Measurements from ENCODE around the gene RNGTT.

RNGTT gene

GRCh38 chr6:88899569-88900316 is 63.7 kb downstream of the RNGTT start:
- Histone ChIP-seq H3K36me3 (ENCODE audit: insufficient read depth, low read length) (no peaks in the 10 kb centered on the region), H3K4me1 (ENCODE audit: insufficient read depth, low read length) (no peaks in the 10 kb centered on the region), H3K27ac (ENCODE audit: low read depth, low read length) (no peak overlapping the region), H3K9me3 (ENCODE audit: low read length) (no peaks in the 10 kb centered on the region), H3K27me3 (ENCODE audit: control insufficient read depth in 1 of 2, insufficient read depth in 2 of 2, low read length in 2 of 2) (no peaks in the 10 kb centered on the region), H3K4me3 (ENCODE audit: low read depth in 1 of 2, low read length in 2 of 2) (no peak overlapping the region), H3K9ac (ENCODE audit: low read length) (no peak overlapping the region)

GRCh38 chr6:88895911-88896310 is 67.5 kb downstream of the RNGTT start:
- H3K9me3 ChIP-seq (ENCODE audit: low read length): no peaks in the 10 kb centered on the region
- H3K36me3 ChIP-seq (ENCODE audit: insufficient read depth, low read length): no peaks in the 10 kb centered on the region
- H3K27me3 ChIP-seq (ENCODE audit: control insufficient read depth in 1 of 2, insufficient read depth in 2 of 2, low read length in 2 of 2): no peaks in the 10 kb centered on the region
- no peak overlapping the region for H3K4me3 ChIP-seq (ENCODE audit: low read depth in 1 of 2, low read length in 2 of 2)
- no peaks in the 10 kb centered on the region for H3K4me1 ChIP-seq (ENCODE audit: insufficient read depth, low read length)
- no peak overlapping the region for H3K9ac ChIP-seq (ENCODE audit: low read length)
- H3K27ac ChIP-seq (ENCODE audit: low read depth, low read length): no peak overlapping the region

GRCh38 chr6:88890860-88891845 is 72.3 kb downstream of the RNGTT start:
- Histone ChIP-seq H3K4me3 (ENCODE audit: low read depth in 1 of 2, low read length in 2 of 2) (no peak overlapping the region), H3K9me3 (ENCODE audit: low read length) (no peaks in the 10 kb centered on the region), H3K27ac (ENCODE audit: low read depth, low read length) (no peak overlapping the region), H3K4me1 (ENCODE audit: insufficient read depth, low read length) (no peaks in the 10 kb centered on the region), H3K27me3 (ENCODE audit: control insufficient read depth in 1 of 2, insufficient read depth in 2 of 2, low read length in 2 of 2) (no peaks in the 10 kb centered on the region), H3K36me3 (ENCODE audit: insufficient read depth, low read length) (no peaks in the 10 kb centered on the region), H3K9ac (ENCODE audit: low read length) (no peak overlapping the region)

- no peaks in the 10 kb centered on the region for H3K9me3 ChIP-seq (ENCODE audit: low read length)
- H3K9ac ChIP-seq (ENCODE audit: low read length): no peak overlapping the region
- no peaks in the 10 kb centered on the region for H3K36me3 ChIP-seq (ENCODE audit: insufficient read depth, low read length)
- no peaks in the 10 kb centered on the region for H3K27me3 ChIP-seq (ENCODE audit: control insufficient read depth in 1 of 2, insufficient read depth in 2 of 2, low read length in 2 of 2)
- no peak overlapping the region for H3K27ac ChIP-seq (ENCODE audit: low read depth, low read length)
- no peak overlapping the region for H3K4me3 ChIP-seq (ENCODE audit: low read depth in 1 of 2, low read length in 2 of 2)
- H3K4me1 ChIP-seq (ENCODE audit: insufficient read depth, low read length): no peaks in the 10 kb centered on the region
These were observed 73.0 kb downstream of the RNGTT start for GRCh38 chr6:88890394-88890793.

- Histone ChIP-seq H3K27me3 (ENCODE audit: control insufficient read depth in 1 of 2, insufficient read depth in 2 of 2, low read length in 2 of 2) (no peaks in the 10 kb centered on the region), H3K36me3 (ENCODE audit: insufficient read depth, low read length) (no peaks in the 10 kb centered on the region), H3K4me3 (ENCODE audit: low read depth in 1 of 2, low read length in 2 of 2) (no peak overlapping the region), H3K9ac (ENCODE audit: low read length) (no peak overlapping the region), H3K4me1 (ENCODE audit: insufficient read depth, low read length) (no peaks in the 10 kb centered on the region), H3K9me3 (ENCODE audit: low read length) (no peaks in the 10 kb centered on the region), H3K27ac (ENCODE audit: low read depth, low read length) (no peak overlapping the region)
These were observed 79.1 kb downstream of the RNGTT start for GRCh38 chr6:88884361-88884760.

- no peaks in the 10 kb centered on the region for H3K36me3 ChIP-seq (ENCODE audit: insufficient read depth, low read length)
- H3K4me3 ChIP-seq (ENCODE audit: low read depth in 1 of 2, low read length in 2 of 2): no peak overlapping the region
- no peaks in the 10 kb centered on the region for H3K27me3 ChIP-seq (ENCODE audit: control insufficient read depth in 1 of 2, insufficient read depth in 2 of 2, low read length in 2 of 2)
- H3K4me1 ChIP-seq (ENCODE audit: insufficient read depth, low read length): no peaks in the 10 kb centered on the region
- no peaks in the 10 kb centered on the region for H3K9me3 ChIP-seq (ENCODE audit: low read length)
- H3K27ac ChIP-seq (ENCODE audit: low read depth, low read length): no peak overlapping the region
- no peak overlapping the region for H3K9ac ChIP-seq (ENCODE audit: low read length)
These were observed 80.9 kb downstream of the RNGTT start for GRCh38 chr6:88882536-88882935.

- H3K27ac ChIP-seq (ENCODE audit: low read depth, low read length): no peak overlapping the region
These were observed 82.0 kb downstream of the RNGTT start for GRCh38 chr6:88881451-88881850.

GRCh38 chr6:88880021-88880420 is 83.4 kb downstream of the RNGTT start:
- H3K4me3 ChIP-seq (ENCODE audit: low read depth in 1 of 2, low read length in 2 of 2): no peak overlapping the region
- no peak overlapping the region for H3K9ac ChIP-seq (ENCODE audit: low read length)
- H3K27me3 ChIP-seq (ENCODE audit: control insufficient read depth in 1 of 2, insufficient read depth in 2 of 2, low read length in 2 of 2): no peaks in the 10 kb centered on the region
- no peaks in the 10 kb centered on the region for H3K4me1 ChIP-seq (ENCODE audit: insufficient read depth, low read length)
- no peaks in the 10 kb centered on the region for H3K36me3 ChIP-seq (ENCODE audit: insufficient read depth, low read length)
- no peak overlapping the region for H3K27ac ChIP-seq (ENCODE audit: low read depth, low read length)
- no peaks in the 10 kb centered on the region for H3K9me3 ChIP-seq (ENCODE audit: low read length)

More at GRCh38 chr6:88881451-88881850, 82.0 kb downstream of the RNGTT start:
- Histone ChIP-seq H3K36me3 (ENCODE audit: insufficient read depth, low read length) (no peaks in the 10 kb centered on the region), H3K9me3 (ENCODE audit: low read length) (no peaks in the 10 kb centered on the region), H3K9ac (ENCODE audit: low read length) (no peak overlapping the region), H3K4me3 (ENCODE audit: low read depth in 1 of 2, low read length in 2 of 2) (no peak overlapping the region), H3K27me3 (ENCODE audit: control insufficient read depth in 1 of 2, insufficient read depth in 2 of 2, low read length in 2 of 2) (no peaks in the 10 kb centered on the region), H3K4me1 (ENCODE audit: insufficient read depth, low read length) (no peaks in the 10 kb centered on the region)

GRCh38 chr6:88877893-88878292 is 85.5 kb downstream of the RNGTT start:
- H3K9me3 ChIP-seq (ENCODE audit: low read length): no peaks in the 10 kb centered on the region
- H3K4me1 ChIP-seq (ENCODE audit: insufficient read depth, low read length): no peaks in the 10 kb centered on the region
- no peaks in the 10 kb centered on the region for H3K27me3 ChIP-seq (ENCODE audit: control insufficient read depth in 1 of 2, insufficient read depth in 2 of 2, low read length in 2 of 2)
- no peak overlapping the region for H3K27ac ChIP-seq (ENCODE audit: low read depth, low read length)
- no peak overlapping the region for H3K9ac ChIP-seq (ENCODE audit: low read length)
- no peaks in the 10 kb centered on the region for H3K36me3 ChIP-seq (ENCODE audit: insufficient read depth, low read length)
- no peak overlapping the region for H3K4me3 ChIP-seq (ENCODE audit: low read depth in 1 of 2, low read length in 2 of 2)

GRCh38 chr6:88872962-88873361 is 90.5 kb downstream of the RNGTT start:
- H3K27me3 ChIP-seq (ENCODE audit: control insufficient read depth in 1 of 2, insufficient read depth in 2 of 2, low read length in 2 of 2): no peaks in the 10 kb centered on the region
- H3K4me3 ChIP-seq (ENCODE audit: low read depth in 1 of 2, low read length in 2 of 2): no peak overlapping the region
- no peak overlapping the region for H3K27ac ChIP-seq (ENCODE audit: low read depth, low read length)
- H3K9ac ChIP-seq (ENCODE audit: low read length): no peak overlapping the region
- no peaks in the 10 kb centered on the region for H3K36me3 ChIP-seq (ENCODE audit: insufficient read depth, low read length)
- no peaks in the 10 kb centered on the region for H3K9me3 ChIP-seq (ENCODE audit: low read length)
- no peaks in the 10 kb centered on the region for H3K4me1 ChIP-seq (ENCODE audit: insufficient read depth, low read length)

- no peaks in the 10 kb centered on the region for H3K9me3 ChIP-seq (ENCODE audit: low read length)
- no peak overlapping the region for H3K4me3 ChIP-seq (ENCODE audit: low read depth in 1 of 2, low read length in 2 of 2)
- no peak overlapping the region for H3K27ac ChIP-seq (ENCODE audit: low read depth, low read length)
- H3K27me3 ChIP-seq (ENCODE audit: control insufficient read depth in 1 of 2, insufficient read depth in 2 of 2, low read length in 2 of 2): no peaks in the 10 kb centered on the region
- H3K9ac ChIP-seq (ENCODE audit: low read length): no peak overlapping the region
- no peaks in the 10 kb centered on the region for H3K36me3 ChIP-seq (ENCODE audit: insufficient read depth, low read length)
- H3K4me1 ChIP-seq (ENCODE audit: insufficient read depth, low read length): no peaks in the 10 kb centered on the region
These were observed 91.9 kb downstream of the RNGTT start for GRCh38 chr6:88871498-88871897.
